Hepatocyte (in vitro differentiated cells): ENCODE data around the gene UTF1. TPM values are rescaled to one million over a fixed set of nuclear protein-coding genes. Genes with fewer than 3 reads are reported as not detected.

Experiments
- DNase-seq: peaks from one replicate; pipeline ENCODE4 v3.0.0-alpha.2; 2016; ENCODE audit warnings: low spot score
- H2AFZ ChIP-seq: fragments of 200-600 bp; sonication (generic); 2 replicates; pipeline ENCODE4 v1.6.0; 2016; ENCODE audit warnings: antibody characterized with exemption, mild to moderate bottlenecking
- H3K27ac ChIP-seq: fragments of 200-600 bp; sonication (generic); 2 replicates; pipeline ENCODE4 v1.5.1; 2016; ENCODE audit warnings: mild to moderate bottlenecking
- H3K27me3 ChIP-seq: fragments of 200-600 bp; sonication (generic); 2 replicates; pipeline ENCODE4 v1.6.1; 2016
- H3K36me3 ChIP-seq: fragments of 200-600 bp; sonication (generic); replicated peaks from 2 replicates; pipeline ENCODE4 v1.5.1; 2016; ENCODE audit warnings: low read depth; ENCODE audit not compliant: insufficient read depth
- H3K4me1 ChIP-seq: fragments of 200-600 bp; sonication (generic); 2 replicates; pipeline ENCODE4 v1.5.1; 2016; ENCODE audit warnings: mild to moderate bottlenecking, moderate library complexity; ENCODE audit not compliant: insufficient read depth
- H3K4me2 ChIP-seq: fragments of 200-600 bp; sonication (generic); 2 replicates; pipeline ENCODE4 v1.6.0; 2016
- H3K4me3 ChIP-seq: fragments of 200-600 bp; sonication (generic); 2 replicates; pipeline ENCODE4 v1.5.1; 2016; ENCODE audit warnings: mild to moderate bottlenecking
- H3K79me2 ChIP-seq: fragments of 200-600 bp; sonication (generic); 2 replicates; pipeline ENCODE4 v1.6.0; 2017; ENCODE audit warnings: mild to moderate bottlenecking
- H3K9me2 ChIP-seq: fragments of 200-600 bp; sonication (generic); replicated peaks from 2 replicates; pipeline ENCODE4 v1.6.0; 2017; ENCODE audit warnings: mild to moderate bottlenecking; ENCODE audit not compliant: insufficient read depth
- H3K9me3 ChIP-seq: fragments of 200-600 bp; sonication (generic); 2 replicates; pipeline ENCODE4 v1.5.1; 2016; ENCODE audit warnings: low read depth, mild to moderate bottlenecking
- H4K20me1 ChIP-seq: fragments of 200-600 bp; sonication (generic); 2 replicates; pipeline ENCODE4 v1.6.0; 2016; ENCODE audit warnings: mild to moderate bottlenecking; ENCODE audit not compliant: insufficient read depth, poor library complexity, severe bottlenecking
- EZH2 ChIP-seq: fragments of 200-600 bp; sonication (generic); IDR thresholded peaks from 2 replicates; pipeline ENCODE4 v1.6.1; 2016; ENCODE audit warnings: antibody characterized with exemption, mild to moderate bottlenecking, borderline replicate concordance
- EZH2phosphoT487 ChIP-seq: fragments of 200-600 bp; sonication (generic); IDR thresholded peaks from one replicate; pipeline ENCODE4 v1.6.1; 2018; ENCODE audit warnings: antibody characterized with exemption, mild to moderate bottlenecking, low read depth, moderate library complexity; ENCODE audit not compliant: unreplicated experiment, severe bottlenecking
- WGBS: methylation state at CpG from one replicate; pipeline ENCODE4 v1.1.6; 2016; ENCODE audit warnings: low lambda C conversion rate; ENCODE audit errors: missing lambda C conversion rate; 5-methylcytosine and 5-hydroxymethylcytosine counted together
- polyA plus RNA-seq: library from polyadenylated mRNA; unstranded; fragments of >200 nt; fragmentation: Nextera tagmentation; extraction: Ambion mirVana; gene quantifications from 2 replicates; pipeline ENCODE4 v1.2.1, GENCODE V29; 2016
- total RNA-seq: library from RNA; depleted of rRNA; stranded (reverse); fragments of >200 nt; gene quantifications from 2 replicates; pipeline ENCODE4 v1.2.3, GENCODE V29; 2014
- TF ChIP-seq, protein P1 (sequence below): fragments of 200-600 bp; sonication (generic); IDR thresholded peaks from 2 replicates; pipeline ENCODE4 v1.5.1; 2016; ENCODE audit warnings: antibody characterized with exemption, mild to moderate bottlenecking; ENCODE audit not compliant: poor library complexity

UTF1 gene
- total and polyA plus RNA-seq, 2 experiments from 2014 or later, result not detected

DNA sequence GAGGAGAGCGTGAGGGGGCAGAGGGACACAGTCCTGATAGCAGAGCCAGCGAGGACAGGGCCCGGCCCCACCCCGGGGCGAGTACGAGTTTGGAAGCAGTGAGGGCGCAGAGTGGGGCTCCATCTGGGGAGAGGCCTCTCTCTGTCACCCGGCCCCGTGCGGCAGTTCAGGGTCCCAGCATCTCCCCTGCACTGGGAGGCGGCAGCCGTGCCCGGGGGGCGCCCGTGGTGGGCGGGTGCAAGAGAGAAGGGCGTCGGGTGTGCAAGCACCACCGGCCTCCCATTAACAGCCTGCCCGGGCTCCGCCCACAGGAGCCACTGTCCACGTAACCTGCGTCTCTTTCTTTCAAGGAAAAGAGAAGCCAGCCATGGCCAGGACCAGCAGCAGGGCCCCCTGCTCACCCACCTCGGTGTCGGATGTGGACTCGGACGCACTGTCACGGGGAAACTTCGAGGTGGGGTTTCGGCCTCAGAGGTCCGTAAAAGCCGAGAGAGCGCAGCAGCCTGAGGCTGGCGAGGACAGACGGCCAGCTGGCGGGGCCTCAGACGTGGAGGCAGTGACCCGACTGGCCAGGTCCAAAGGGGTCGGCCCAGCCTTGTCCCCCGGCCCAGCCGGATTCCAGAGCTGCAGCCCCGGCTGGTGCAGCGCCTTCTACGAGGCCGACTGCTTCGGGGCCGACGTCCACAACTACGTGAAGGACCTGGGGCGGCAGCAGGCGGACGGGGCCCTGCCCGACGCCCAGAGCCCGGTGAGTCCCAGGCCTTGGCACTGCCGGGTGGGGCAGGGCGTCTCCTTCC is 28.7 kb upstream of the UTF1 start:
- no peak overlapping the region for H2AFZ ChIP-seq
- no peaks in the 10 kb centered on the region for H3K27me3 ChIP-seq
- DNase-seq, result no peak
- no peaks in the 10 kb centered on the region for H3K4me1 ChIP-seq
- WGBS, result 94% methylated on average over 44 of the region's 57 CpGs
- TF ChIP-seq EZH2, result no peak
- no peak for TF ChIP-seq EZH2phosphoT487
- TF ChIP-seq, protein P1, sequence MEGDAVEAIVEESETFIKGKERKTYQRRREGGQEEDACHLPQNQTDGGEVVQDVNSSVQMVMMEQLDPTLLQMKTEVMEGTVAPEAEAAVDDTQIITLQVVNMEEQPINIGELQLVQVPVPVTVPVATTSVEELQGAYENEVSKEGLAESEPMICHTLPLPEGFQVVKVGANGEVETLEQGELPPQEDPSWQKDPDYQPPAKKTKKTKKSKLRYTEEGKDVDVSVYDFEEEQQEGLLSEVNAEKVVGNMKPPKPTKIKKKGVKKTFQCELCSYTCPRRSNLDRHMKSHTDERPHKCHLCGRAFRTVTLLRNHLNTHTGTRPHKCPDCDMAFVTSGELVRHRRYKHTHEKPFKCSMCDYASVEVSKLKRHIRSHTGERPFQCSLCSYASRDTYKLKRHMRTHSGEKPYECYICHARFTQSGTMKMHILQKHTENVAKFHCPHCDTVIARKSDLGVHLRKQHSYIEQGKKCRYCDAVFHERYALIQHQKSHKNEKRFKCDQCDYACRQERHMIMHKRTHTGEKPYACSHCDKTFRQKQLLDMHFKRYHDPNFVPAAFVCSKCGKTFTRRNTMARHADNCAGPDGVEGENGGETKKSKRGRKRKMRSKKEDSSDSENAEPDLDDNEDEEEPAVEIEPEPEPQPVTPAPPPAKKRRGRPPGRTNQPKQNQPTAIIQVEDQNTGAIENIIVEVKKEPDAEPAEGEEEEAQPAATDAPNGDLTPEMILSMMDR, result no peak
- H3K9me2 ChIP-seq, result no peaks in the 10 kb centered on the region
- no peak overlapping the region for H3K27ac ChIP-seq
- H4K20me1 ChIP-seq, result no peaks in the 10 kb centered on the region
- no peak overlapping the region for H3K4me2 ChIP-seq
- H3K36me3 ChIP-seq, result no peaks in the 10 kb centered on the region
- no peaks in the 10 kb centered on the region for H3K79me2 ChIP-seq
- no peak overlapping the region for H3K4me3 ChIP-seq
- H3K9me3 ChIP-seq, result no peaks in the 10 kb centered on the region

DNA sequence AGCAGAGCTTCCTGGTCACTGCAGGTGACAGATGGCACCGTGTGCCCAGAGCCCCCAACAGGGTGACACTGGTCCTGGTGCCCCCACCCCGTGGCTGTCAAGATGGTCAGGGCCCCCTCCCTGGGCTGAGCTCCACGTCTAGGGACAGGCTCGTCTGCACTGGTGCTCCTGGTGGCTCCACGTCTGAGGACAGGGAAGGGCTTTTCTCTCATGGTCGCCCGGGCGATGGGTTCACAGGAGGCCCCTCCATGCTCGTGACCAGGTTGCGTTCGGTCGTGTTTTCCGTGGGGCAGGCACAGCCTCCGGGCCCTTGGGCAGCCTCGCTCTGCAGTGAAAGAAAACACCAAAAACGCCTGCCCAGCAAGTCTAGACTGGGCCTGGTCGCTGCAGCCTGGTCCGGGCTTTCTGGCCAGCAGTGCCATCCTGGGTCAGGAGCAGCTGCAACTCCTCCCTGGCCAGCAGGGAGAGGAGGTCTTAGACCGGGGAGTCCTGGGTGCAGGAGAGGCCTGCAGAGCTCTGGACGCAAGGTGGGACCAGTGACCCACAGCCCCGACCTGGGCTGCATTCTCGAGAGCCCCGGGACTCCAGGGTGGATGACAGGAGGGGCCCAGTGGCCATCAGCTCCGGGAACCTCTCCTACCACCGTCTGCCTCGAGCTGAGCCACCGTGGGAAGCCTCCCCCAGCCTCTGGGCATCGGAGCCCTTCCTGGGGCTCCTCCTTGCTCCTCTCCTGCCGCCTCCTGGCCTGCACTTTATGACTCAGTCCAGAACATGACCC is 27.9 kb upstream of the UTF1 start:
- H3K9me3 ChIP-seq, result no peaks in the 10 kb centered on the region
- WGBS, result 85% methylated on average over 29 of the region's 29 CpGs
- H3K9me2 ChIP-seq, result no peaks in the 10 kb centered on the region
- no peaks in the 10 kb centered on the region for H3K27me3 ChIP-seq
- no peak overlapping the region for H3K4me3 ChIP-seq
- TF ChIP-seq EZH2 (no peak), EZH2phosphoT487 (no peak)
- TF ChIP-seq, protein P1, result no peak
- no peak overlapping the region for H3K4me2 ChIP-seq
- no peak for DNase-seq
- H3K36me3 ChIP-seq, result no peaks in the 10 kb centered on the region
- no peak overlapping the region for H3K27ac ChIP-seq
- no peak overlapping the region for H2AFZ ChIP-seq
- no peaks in the 10 kb centered on the region for H3K4me1 ChIP-seq
- no peaks in the 10 kb centered on the region for H3K79me2 ChIP-seq
- H4K20me1 ChIP-seq, result no peaks in the 10 kb centered on the region

DNA sequence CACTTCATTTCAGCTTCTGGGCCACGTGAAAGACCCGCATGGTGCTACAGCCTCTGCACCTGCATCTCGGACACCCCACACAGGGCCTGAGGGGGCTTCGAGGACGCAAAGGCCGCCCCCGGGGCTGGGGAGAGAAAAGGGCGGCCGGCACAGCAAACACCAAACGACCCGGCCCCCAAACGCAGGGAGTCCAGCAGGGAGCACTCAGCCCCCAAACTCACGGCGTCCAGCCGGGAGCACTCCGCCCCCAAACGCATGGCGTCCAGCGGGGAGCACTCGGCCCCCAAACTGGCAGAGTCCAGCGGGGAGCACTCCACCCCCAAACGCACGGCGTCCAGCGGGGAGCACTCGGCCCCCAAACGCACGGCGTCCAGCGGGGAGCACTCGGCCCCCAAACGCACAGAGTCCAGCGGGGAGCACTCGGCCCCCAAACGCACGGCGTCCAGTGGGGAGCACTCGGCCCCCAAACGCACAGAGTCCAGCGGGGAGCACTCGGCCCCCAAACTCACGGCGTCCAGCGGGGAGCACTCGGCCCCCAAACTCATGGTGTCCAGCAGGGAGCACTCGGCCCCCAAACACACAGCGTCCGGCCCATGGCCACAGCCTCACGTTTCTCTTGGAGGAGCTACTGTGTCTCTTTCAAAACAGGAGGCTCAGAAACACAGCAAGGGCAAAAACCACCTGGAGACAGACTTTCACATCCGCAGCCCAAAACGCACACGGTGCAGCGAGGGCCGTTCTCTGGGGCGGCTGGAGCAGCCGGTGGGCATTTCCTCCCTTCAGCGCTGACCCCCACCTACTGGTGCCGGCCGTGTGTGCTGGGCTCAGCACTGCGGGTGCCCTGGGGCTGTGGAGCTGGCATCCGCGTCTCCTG is 27.0 kb upstream of the UTF1 start:
- Histone ChIP-seq H3K79me2 (no peaks in the 10 kb centered on the region), H3K4me1 (no peaks in the 10 kb centered on the region), H3K36me3 (no peaks in the 10 kb centered on the region), H4K20me1 (no peaks in the 10 kb centered on the region), H3K27ac (no peak overlapping the region), H3K4me2 (no peak overlapping the region), H3K9me3 (no peaks in the 10 kb centered on the region), H2AFZ (no peak overlapping the region), H3K4me3 (no peak overlapping the region), H3K27me3 (no peaks in the 10 kb centered on the region), H3K9me2 (no peaks in the 10 kb centered on the region)
- TF ChIP-seq EZH2 (no peak), EZH2phosphoT487 (no peak)
- no peak for DNase-seq
- WGBS, result 85% methylated on average over 27 of the region's 62 CpGs
